H1 (cell line): ENCODE measurements around the gene NFIA. TPM values are rescaled to one million over a fixed set of nuclear protein-coding genes. Genes with fewer than 3 reads are reported as not detected.

Experiments used
- CTCF ChIA-PET: fragments of 300-600 bp; sonication (Branson Sonifier 250); formaldehyde crosslinking; loops from one replicate; lab custom pipeline; 2021; ENCODE audit not compliant: partially characterized antibody; lab: Charles Lee
- POLR2A ChIA-PET: fragments of 300-600 bp; sonication (Branson Sonifier 250); formaldehyde crosslinking; loops from one replicate; lab custom pipeline; 2021; ENCODE audit warnings: inconsistent platforms; ENCODE audit not compliant: partially characterized antibody; lab: Charles Lee
- DNase-seq, 2 experiments: peaks; one replicate each; pipeline versions ENCODE4 v3.0.0 to v3.0.0-alpha.2; 2010 to 2022; ENCODE audit warnings: low spot score in 2 of 2, low read depth in 1 of 2, mixed read lengths in 1 of 2
- FAIRE-seq: peaks from 2 replicates; lab custom pipeline; 2011; peaks lifted over from hg19 to GRCh38; lab: Jason Lieb, UNC
- H2AFZ ChIP-seq: 2 replicates; pipeline ENCODE4 v1.8.1; 2012; ENCODE audit warnings: low read length, inconsistent platforms
- H2AK5ac ChIP-seq: 2 replicates; pipeline ENCODE4 v1.6.1; 2013; ENCODE audit warnings: low read depth, low read length
- H2BK120ac ChIP-seq: replicated peaks from 2 replicates; pipeline ENCODE3; 2013; ENCODE audit warnings: low read depth, low read length, inconsistent platforms
- H2BK12ac ChIP-seq: 2 replicates; pipeline ENCODE4 v1.6.1; 2013; ENCODE audit warnings: low read depth, low read length
- H2BK15ac ChIP-seq: 2 replicates; pipeline ENCODE4 v1.6.1; 2013; ENCODE audit warnings: low read length
- H2BK20ac ChIP-seq: 2 replicates; pipeline ENCODE4 v1.6.1; 2013; ENCODE audit warnings: low read length
- H2BK5ac ChIP-seq: 2 replicates; pipeline ENCODE4 v1.6.1; 2013; ENCODE audit warnings: low read depth, low read length
- H3K14ac ChIP-seq: 2 replicates; pipeline ENCODE4 v1.6.1; 2013; ENCODE audit warnings: inconsistent platforms; ENCODE audit not compliant: insufficient read length
- H3K18ac ChIP-seq: 2 replicates; pipeline ENCODE4 v1.6.1; 2013; ENCODE audit warnings: low read length; ENCODE audit errors: extremely low read depth
- H3K23ac ChIP-seq: 2 replicates; pipeline ENCODE4 v1.6.1; 2013; ENCODE audit warnings: inconsistent platforms; ENCODE audit not compliant: insufficient read length
- H3K23me2 ChIP-seq: 2 replicates; pipeline ENCODE4 v1.6.1; 2013; ENCODE audit warnings: low read depth, low read length
- H3K27ac ChIP-seq: 2 replicates; pipeline ENCODE4 v1.6.1; 2011; ENCODE audit warnings: low read depth, low read length, inconsistent platforms
- H3K27me3 ChIP-seq, 4 experiments: replicated peaks in 1 of 4; 1 replicate in 1 of 4; 2 replicates in 3 of 4; pipeline versions ENCODE4 v1.6.1 to v1.8.1; 2011 to 2013; ENCODE audit warnings: low read length in 3 of 4, mild to moderate bottlenecking in 3 of 4, inconsistent platforms in 2 of 4, mixed read lengths in 2 of 4, moderate library complexity in 1 of 4; ENCODE audit not compliant: control insufficient read depth in 3 of 4, insufficient read depth in 3 of 4; ENCODE audit errors: extremely low read depth in 1 of 4
- H3K36me3 ChIP-seq, 4 experiments: 2 replicates each; pipeline versions ENCODE4 v1.6.1 to v1.8.1; 2011 to 2013; ENCODE audit warnings: mild to moderate bottlenecking in 4 of 4, low read length in 3 of 4, moderate library complexity in 2 of 4, control low read depth in 1 of 4, inconsistent platforms in 1 of 4; ENCODE audit not compliant: insufficient read depth in 4 of 4, control insufficient read depth in 2 of 4
- H3K4ac ChIP-seq: replicated peaks from 2 replicates; pipeline ENCODE3; 2013; ENCODE audit warnings: low read length, low read depth, mixed read lengths, inconsistent platforms; ENCODE audit not compliant: insufficient read length
- H3K4me1 ChIP-seq, 4 experiments: replicated peaks in 1 of 4; 1 replicate in 1 of 4; 2 replicates in 3 of 4; pipeline versions ENCODE4 v1.6.1 to v1.8.1; 2011 to 2013; ENCODE audit warnings: low read length in 3 of 4, inconsistent platforms in 2 of 4, mixed read lengths in 1 of 4; ENCODE audit not compliant: insufficient read depth in 4 of 4, control insufficient read depth in 3 of 4
- H3K4me2 ChIP-seq, 2 experiments: 2 replicates each; pipeline versions ENCODE4 v1.6.1 to v1.8.1; 2011 to 2013; ENCODE audit warnings: low read depth in 2 of 2, low read length in 2 of 2, control low read depth in 1 of 2, inconsistent platforms in 1 of 2, mild to moderate bottlenecking in 1 of 2; ENCODE audit not compliant: insufficient read depth in 1 of 2
- H3K4me3 ChIP-seq, 4 experiments: fragments of 200-600, 300-600 bp in 1 of 4; sonication (generic), shearing (Covaris generic), sonication (Bioruptor Twin) in 1 of 4; 2 replicates each; pipeline versions ENCODE4 v1.5.1 to v1.8.1; 2011 to 2016; ENCODE audit warnings: low read length in 4 of 4, low read depth in 3 of 4, control low read depth in 2 of 4, inconsistent platforms in 2 of 4, mild to moderate bottlenecking in 2 of 4, mixed read lengths in 1 of 4, moderate library complexity in 1 of 4; ENCODE audit not compliant: insufficient read depth in 2 of 4; ENCODE audit errors: extremely low read depth in 1 of 4
- H3K56ac ChIP-seq: replicated peaks from 2 replicates; pipeline ENCODE3; 2013; ENCODE audit warnings: low read depth, mild to moderate bottlenecking, mixed read lengths, low read length, inconsistent platforms; ENCODE audit not compliant: insufficient read length
- H3K79me1 ChIP-seq: 2 replicates; pipeline ENCODE4 v1.6.1; 2013; ENCODE audit warnings: low read depth, low read length, control low read depth
- H3K79me2 ChIP-seq, 2 experiments: 2 replicates each; pipeline versions ENCODE4 v1.6.1 to v1.8.1; 2012 to 2013; ENCODE audit warnings: low read length in 2 of 2, mild to moderate bottlenecking in 2 of 2, inconsistent platforms in 1 of 2; ENCODE audit not compliant: insufficient read depth in 2 of 2, control insufficient read depth in 1 of 2
- H3K9ac ChIP-seq, 4 experiments: replicated peaks in 1 of 4; 1 replicate in 1 of 4; 2 replicates in 3 of 4; pipeline versions ENCODE4 v1.6.1 to v1.8.1; 2011 to 2013; ENCODE audit warnings: low read depth in 3 of 4, low read length in 3 of 4, control low read depth in 2 of 4, mild to moderate bottlenecking in 2 of 4, moderate library complexity in 2 of 4, inconsistent platforms in 1 of 4; ENCODE audit errors: extremely low read depth in 1 of 4
- H3K9me3 ChIP-seq, 2 experiments: 2 replicates each; pipeline versions ENCODE4 v1.6.1 to v1.8.1; 2012 to 2013; ENCODE audit warnings: mild to moderate bottlenecking in 2 of 2, moderate library complexity in 2 of 2, control low read depth in 1 of 2, inconsistent platforms in 1 of 2, low read depth in 1 of 2, low read length in 1 of 2, mixed read lengths in 1 of 2; ENCODE audit not compliant: insufficient read depth in 2 of 2
- H4K20me1 ChIP-seq, 2 experiments: replicated peaks in 1 of 2; 2 replicates each; pipeline versions ENCODE3 to v1.8.1; 2011 to 2013; ENCODE audit warnings: inconsistent platforms in 2 of 2, low read length in 2 of 2, mild to moderate bottlenecking in 1 of 2; ENCODE audit not compliant: insufficient read depth in 2 of 2, control insufficient read depth in 1 of 2
- H4K5ac ChIP-seq: 2 replicates; pipeline ENCODE4 v1.6.1; 2013; ENCODE audit warnings: low read length, low read depth, mixed read lengths, inconsistent platforms; ENCODE audit not compliant: insufficient read length
- H4K8ac ChIP-seq: 2 replicates; pipeline ENCODE4 v1.8.0; 2013; ENCODE audit warnings: mild to moderate bottlenecking, moderate library complexity, low read length, inconsistent platforms; ENCODE audit not compliant: insufficient read depth; ENCODE audit errors: extremely low read depth
- H4K91ac ChIP-seq: replicated peaks from 2 replicates; pipeline ENCODE3; 2013; ENCODE audit warnings: low read length, mixed read lengths, inconsistent platforms; ENCODE audit not compliant: insufficient read length
- CHD2 ChIP-seq: IDR thresholded peaks from 2 replicates; pipeline ENCODE4 v1.6.1; 2012; ENCODE audit warnings: low read length, improper control_type of control experiment
- GTF2F1 ChIP-seq: IDR thresholded peaks from 2 replicates; pipeline ENCODE4 v1.6.1; 2012; ENCODE audit warnings: low read depth, low read length, improper control_type of control experiment, borderline replicate concordance
- KDM4A ChIP-seq: IDR thresholded peaks from one replicate; pipeline ENCODE4 v1.7.1; 2012; ENCODE audit warnings: low read depth, mild to moderate bottlenecking, moderate library complexity, low read length, inconsistent platforms; ENCODE audit not compliant: severe bottlenecking
- PHF8 ChIP-seq: fragments of 200-600 bp; sonication (generic); conservative IDR thresholded peaks from 2 replicates; pipeline ENCODE4 v1.7.1; 2012; ENCODE audit warnings: low read depth, mild to moderate bottlenecking, inconsistent platforms, low read length, moderate library complexity
- POLR2A ChIP-seq, 2 experiments: IDR thresholded peaks; 1 replicate in 1 of 2; 2 replicates in 1 of 2; pipeline ENCODE4 v1.6.1; 2011; ENCODE audit warnings: low read depth in 2 of 2, low read length in 2 of 2, mild to moderate bottlenecking in 2 of 2; ENCODE audit errors: control extremely low read depth in 1 of 2
- SP1 ChIP-seq: IDR thresholded peaks from 2 replicates; pipeline ENCODE4 v1.6.1; 2011; ENCODE audit warnings: low read depth, low read length
- SRF ChIP-seq: IDR thresholded peaks from 2 replicates; pipeline ENCODE4 v1.6.1; 2011; ENCODE audit warnings: mild to moderate bottlenecking, low read depth, low read length, moderate library complexity
- TAF1 ChIP-seq: IDR thresholded peaks from 2 replicates; pipeline ENCODE4 v1.6.1; 2011; ENCODE audit warnings: mild to moderate bottlenecking, low read depth, low read length
- TEAD4 ChIP-seq: IDR thresholded peaks from 2 replicates; pipeline ENCODE4 v1.6.1; 2012; ENCODE audit warnings: low read depth, low read length, inconsistent platforms, mixed read lengths
- WGBS, 2 experiments: shearing (Covaris generic) in 1 of 2; methylation state at CpG; one replicate each; pipeline versions ENCODE4 v1.1.6 to v1.1.7; 2013 to 2015; ENCODE audit warnings: low lambda C conversion rate in 2 of 2, mixed read lengths in 2 of 2, inconsistent platforms in 1 of 2, low coverage in 1 of 2, missing lambda C conversion rate in 1 of 2; ENCODE audit not compliant: insufficient replicate concordance in 2 of 2, insufficient coverage in 1 of 2, insufficient read length in 1 of 2; ENCODE audit errors: extremely low coverage in 1 of 2, missing lambda C conversion rate in 1 of 2; 5-methylcytosine and 5-hydroxymethylcytosine counted together
- polyA plus RNA-seq, 7 experiments: library from polyadenylated mRNA; depleted of rRNA in 3 of 7; stranded (reverse) in 5 of 7; unstranded in 2 of 7; fragments of >200 nt in 5 of 7; fragments of 200-250 nt in 2 of 7; gene quantifications; 1 replicate in 5 of 7; 2 replicates in 1 of 7; 4 replicates in 1 of 7; pipeline versions ENCODE4 v1.2.1 to v1.2.3, GENCODE V29; 2011 to 2013; ENCODE audit warnings: missing spikeins in 2 of 7, mixed read lengths in 2 of 7
- total RNA-seq: library from RNA; stranded (reverse); fragmentation: NEBNext Ultra II Directional; extraction: Animal tissue kit (Norgen Biotek cat#: 25700); gene quantifications from 2 replicates; pipeline ENCODE4 v1.2.1, GENCODE V29; 2021
- TF ChIP-seq, protein P1 (sequence below): IDR thresholded peaks from 2 replicates; pipeline ENCODE4 v1.6.1; 2012; ENCODE audit warnings: low read length, inconsistent platforms
- TF ChIP-seq, protein P2 (sequence below): IDR thresholded peaks from 2 replicates; pipeline ENCODE4 v1.6.1; 2012; ENCODE audit warnings: inconsistent platforms

The NFIA gene
- total and polyA plus RNA-seq, 2 of the 8 experiments (the other 6 are each of a cell fraction or from before 2014, with no cell fraction given) = 1.8 to 2.3 TPM

DNA sequence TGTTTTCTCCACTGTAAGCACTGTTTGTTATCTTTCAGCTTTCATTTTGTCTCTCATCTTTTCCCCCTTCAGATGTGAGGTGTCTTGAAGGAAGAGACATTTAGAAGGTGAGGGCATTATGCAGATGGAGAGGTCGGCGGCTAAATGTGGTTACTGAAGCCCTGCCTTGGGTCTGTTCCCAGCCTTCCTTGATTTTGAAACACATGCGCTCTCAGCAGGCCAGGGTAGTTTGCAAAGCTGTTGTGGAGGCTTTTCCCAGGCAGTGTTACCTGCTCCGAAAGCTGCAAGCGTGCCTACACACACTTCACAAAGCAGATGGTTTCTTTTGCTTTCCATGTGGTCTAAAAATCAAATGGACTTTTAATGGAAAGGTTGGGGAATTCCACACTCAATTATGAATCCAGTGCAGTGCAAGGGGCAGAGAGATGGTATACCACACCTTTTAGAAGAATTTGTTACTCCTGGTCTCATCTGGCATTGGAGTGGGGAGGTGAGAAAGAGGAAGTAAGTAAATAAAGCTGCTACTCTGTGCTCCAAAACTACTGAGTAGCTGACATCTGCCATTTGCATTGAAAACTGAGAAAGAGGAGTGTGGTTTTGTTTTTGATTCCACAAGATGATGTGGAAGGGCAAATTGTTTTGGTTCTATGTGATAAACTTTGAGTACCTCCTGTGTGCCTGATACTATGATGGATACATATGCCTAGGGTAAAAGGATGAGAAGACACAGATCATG is 91.9 kb downstream of the NFIA start:
- Histone ChIP-seq H3K4ac (no peak overlapping the region), H3K27ac (no peak overlapping the region), H3K79me1 (no peaks in the 10 kb centered on the region), H4K91ac (no peak overlapping the region), H3K9ac (no peak overlapping the region), H4K8ac (no peak overlapping the region), H3K14ac (no peak overlapping the region), H2BK15ac (no peak overlapping the region), H3K9me3 (no peaks in the 10 kb centered on the region), H3K23ac (no peak overlapping the region), H4K5ac (no peak overlapping the region), H2BK20ac (no peak overlapping the region), H2BK120ac (peak overlapping the region; percentile 13), H3K18ac (no peak overlapping the region), H3K23me2 (no peaks in the 10 kb centered on the region), H2AFZ (0 out of 2 replicates have a peak overlapping the region, but pooled peaks have one; percentile 39), H3K79me2 (no peaks in the 10 kb centered on the region), H4K20me1 (no peaks in the 10 kb centered on the region), H2AK5ac (no peak overlapping the region), H3K27me3 (no peaks in the 10 kb centered on the region), H3K36me3 (no peaks in the 10 kb centered on the region), H2BK5ac (no peak overlapping the region), H3K4me1 (peaks cover 0 to 5% (median 2%) of the 10 kb centered on the region in 4 experiments; a peak in 2 of 7 replicates), H3K4me3 (no peak overlapping the region), H3K56ac (no peak overlapping the region), H3K4me2 (no peak overlapping the region), H2BK12ac (no peak overlapping the region)
- ChIA-PET POLR2A (interaction anchor here (0.7 to 1.1 kb wide), 2 partner anchors 10 to 493 kb away, joined by 3 read pairs; no protein-coding TSS in a partner anchor), CTCF (interaction anchor here (1.2 to 2.1 kb wide), 5 partner anchors 17 to 276 kb away, joined by 3 to 5 read pairs (median 4); no protein-coding TSS in a partner anchor)
- WGBS, 2 experiments = 68% methylated on average over 5 of the region's 5 CpGs; no CpG with 5 or more reads in 1 of the 2 experiments
- no peak for FAIRE-seq
- TF ChIP-seq PHF8 (no peak), SP1 (no peak), GTF2F1 (no peak), CHD2 (no peak), KDM4A (no peak), TAF1 (no peak), POLR2A (IDR thresholded peaks at IDR 0.05; ENCODE audit: control extremely low read depth in 1 of 2, low read depth in 2 of 2, low read length in 2 of 2) (no peak), TEAD4 (no peak), SRF (no peak)
- TF ChIP-seq, protein P1, sequence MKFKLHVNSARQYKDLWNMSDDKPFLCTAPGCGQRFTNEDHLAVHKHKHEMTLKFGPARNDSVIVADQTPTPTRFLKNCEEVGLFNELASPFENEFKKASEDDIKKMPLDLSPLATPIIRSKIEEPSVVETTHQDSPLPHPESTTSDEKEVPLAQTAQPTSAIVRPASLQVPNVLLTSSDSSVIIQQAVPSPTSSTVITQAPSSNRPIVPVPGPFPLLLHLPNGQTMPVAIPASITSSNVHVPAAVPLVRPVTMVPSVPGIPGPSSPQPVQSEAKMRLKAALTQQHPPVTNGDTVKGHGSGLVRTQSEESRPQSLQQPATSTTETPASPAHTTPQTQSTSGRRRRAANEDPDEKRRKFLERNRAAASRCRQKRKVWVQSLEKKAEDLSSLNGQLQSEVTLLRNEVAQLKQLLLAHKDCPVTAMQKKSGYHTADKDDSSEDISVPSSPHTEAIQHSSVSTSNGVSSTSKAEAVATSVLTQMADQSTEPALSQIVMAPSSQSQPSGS = no peak
- TF ChIP-seq, protein P2, sequence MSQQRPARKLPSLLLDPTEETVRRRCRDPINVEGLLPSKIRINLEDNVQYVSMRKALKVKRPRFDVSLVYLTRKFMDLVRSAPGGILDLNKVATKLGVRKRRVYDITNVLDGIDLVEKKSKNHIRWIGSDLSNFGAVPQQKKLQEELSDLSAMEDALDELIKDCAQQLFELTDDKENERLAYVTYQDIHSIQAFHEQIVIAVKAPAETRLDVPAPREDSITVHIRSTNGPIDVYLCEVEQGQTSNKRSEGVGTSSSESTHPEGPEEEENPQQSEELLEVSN = no peak
- DNase-seq = no peak
